DOHH2 (cell line): Measurements from ENCODE around the gene FRYL.

ENCODE experiments used
- H3F3A ChIP-seq: fragments of 200-600 bp; sonication (generic), shearing (Covaris generic); 2 replicates; pipeline ENCODE4 v1.6.0; 2016; ENCODE audit warnings: antibody characterized with exemption, mild to moderate bottlenecking; ENCODE audit not compliant: control insufficient read depth, insufficient read depth
- H3K27ac ChIP-seq: fragments of 200-600 bp; sonication (generic); 2 replicates; pipeline ENCODE4 v1.5.1; 2014; ENCODE audit warnings: low read depth, mild to moderate bottlenecking, low read length, moderate library complexity
- H3K27me3 ChIP-seq: fragments of 200-600 bp; sonication (generic); 2 replicates; pipeline ENCODE4 v1.6.1; 2014; ENCODE audit warnings: mild to moderate bottlenecking, low read length, mixed read lengths; ENCODE audit not compliant: control insufficient read depth
- H3K36me3 ChIP-seq: fragments of 200-600 bp; sonication (generic); 2 replicates; pipeline ENCODE4 v1.6.1; 2014; ENCODE audit warnings: mild to moderate bottlenecking, low read length, moderate library complexity, mixed read lengths; ENCODE audit not compliant: control insufficient read depth
- H3K4me1 ChIP-seq: fragments of 200-600 bp; sonication (generic); 2 replicates; pipeline ENCODE4 v1.6.1; 2014; ENCODE audit warnings: mild to moderate bottlenecking, low read length, mixed read lengths; ENCODE audit not compliant: control insufficient read depth
- H3K4me2 ChIP-seq: fragments of 200-600 bp; sonication (generic); 2 replicates; pipeline ENCODE4 v1.6.0; 2014; ENCODE audit warnings: mild to moderate bottlenecking, low read length, moderate library complexity
- H3K4me3 ChIP-seq: fragments of 200-600 bp; sonication (generic); 2 replicates; pipeline ENCODE4 v1.5.1; 2014; ENCODE audit warnings: mild to moderate bottlenecking, low read length, mixed read lengths
- H3K79me2 ChIP-seq: fragments of 200-600 bp; sonication (generic); 2 replicates; pipeline ENCODE4 v1.6.1; 2014; ENCODE audit warnings: mild to moderate bottlenecking, low read length, mixed read lengths; ENCODE audit not compliant: control insufficient read depth
- H3K9me2 ChIP-seq: fragments of 200-600 bp; sonication (generic); replicated peaks from 2 replicates; pipeline ENCODE4 v1.6.1; 2014; ENCODE audit warnings: mild to moderate bottlenecking, low read length, mixed read lengths; ENCODE audit not compliant: control insufficient read depth
- H3K9me3 ChIP-seq: fragments of 200-600 bp; sonication (generic); 2 replicates; pipeline ENCODE4 v1.6.1; 2014; ENCODE audit warnings: antibody characterized with exemption, low read length, mixed read lengths; ENCODE audit not compliant: control insufficient read depth, insufficient read depth
- H4K20me1 ChIP-seq: fragments of 200-600 bp; sonication (generic); 2 replicates; pipeline ENCODE4 v1.6.0; 2014; ENCODE audit warnings: low read depth, mild to moderate bottlenecking, antibody characterized with exemption, low read length, moderate library complexity; ENCODE audit not compliant: control insufficient read depth, insufficient read depth
- CTCF ChIP-seq: fragments of 200-600 bp; sonication (generic); IDR thresholded peaks from one replicate; pipeline ENCODE4 v1.5.1; 2014; ENCODE audit warnings: antibody characterized with exemption, mild to moderate bottlenecking, low read depth, low read length; ENCODE audit not compliant: poor library complexity, severe bottlenecking
- EZH2phosphoT487 ChIP-seq: fragments of 200-600 bp; sonication (generic); IDR thresholded peaks from 2 replicates; pipeline ENCODE4 v1.6.1; 2017; ENCODE audit warnings: borderline replicate concordance, mild to moderate bottlenecking, antibody characterized with exemption, low read length, moderate library complexity, mixed read lengths

FRYL gene

GRCh38 chr4:48543796-48544195 is 236.3 kb downstream of the FRYL start:
- Histone ChIP-seq H3K27ac (no peak overlapping the region), H3K79me2 (no peaks in the 10 kb centered on the region), H3K9me2 (no peaks in the 10 kb centered on the region), H4K20me1 (no peaks in the 10 kb centered on the region), H3K4me3 (no peak overlapping the region), H3F3A (no peaks in the 10 kb centered on the region), H3K4me1 (no peaks in the 10 kb centered on the region), H3K27me3 (no peaks in the 10 kb centered on the region), H3K36me3 (peaks cover 77% of the 10 kb centered on the region), H3K9me3 (no peaks in the 10 kb centered on the region), H3K4me2 (no peak overlapping the region)
- no peak for TF ChIP-seq CTCF
- no peak for TF ChIP-seq EZH2phosphoT487

- Histone ChIP-seq H3K27ac (no peak overlapping the region), H3K36me3 (peaks cover 70% of the 10 kb centered on the region), H3K9me2 (no peaks in the 10 kb centered on the region), H3F3A (no peaks in the 10 kb centered on the region), H4K20me1 (no peaks in the 10 kb centered on the region), H3K27me3 (no peaks in the 10 kb centered on the region), H3K79me2 (no peaks in the 10 kb centered on the region), H3K4me1 (no peaks in the 10 kb centered on the region), H3K4me3 (no peak overlapping the region), H3K4me2 (no peak overlapping the region), H3K9me3 (no peaks in the 10 kb centered on the region)
- TF ChIP-seq EZH2phosphoT487 (no peak), CTCF (no peak)
Measured at GRCh38 chr4:48542888-48543287, 237.2 kb downstream of the FRYL start.

GRCh38 chr4:48539597-48539996 is 240.5 kb downstream of the FRYL start:
- no peaks in the 10 kb centered on the region for H3K79me2 ChIP-seq
- no peaks in the 10 kb centered on the region for H3K27me3 ChIP-seq
- no peaks in the 10 kb centered on the region for H3K4me1 ChIP-seq
- H3F3A ChIP-seq = no peaks in the 10 kb centered on the region
- H3K9me3 ChIP-seq = no peaks in the 10 kb centered on the region
- no peaks in the 10 kb centered on the region for H3K9me2 ChIP-seq
- H4K20me1 ChIP-seq = no peaks in the 10 kb centered on the region
- H3K4me3 ChIP-seq = no peak overlapping the region
- H3K4me2 ChIP-seq = no peak overlapping the region
- H3K36me3 ChIP-seq = peaks cover 61% of the 10 kb centered on the region
- TF ChIP-seq CTCF = no peak
- TF ChIP-seq EZH2phosphoT487 = no peak
- H3K27ac ChIP-seq = no peak overlapping the region

- TF ChIP-seq EZH2phosphoT487 = no peak
- no peak for TF ChIP-seq CTCF
Measured at GRCh38 chr4:48538358-48538757, 241.7 kb downstream of the FRYL start.

More at GRCh38 chr4:48538358-48538757, 241.7 kb downstream of the FRYL start:
- no peaks in the 10 kb centered on the region for H3K9me2 ChIP-seq
- no peaks in the 10 kb centered on the region for H4K20me1 ChIP-seq
- no peak overlapping the region for H3K4me2 ChIP-seq
- H3K27me3 ChIP-seq = no peaks in the 10 kb centered on the region
- no peaks in the 10 kb centered on the region for H3F3A ChIP-seq
- H3K9me3 ChIP-seq = no peaks in the 10 kb centered on the region
- peaks cover 59% of the 10 kb centered on the region for H3K36me3 ChIP-seq
- no peaks in the 10 kb centered on the region for H3K79me2 ChIP-seq
- no peaks in the 10 kb centered on the region for H3K4me1 ChIP-seq
- no peak overlapping the region for H3K4me3 ChIP-seq
- H3K27ac ChIP-seq = no peak overlapping the region
